Upper lobe of left lung (tissue), 4 donors: ENCODE results near the gene STAT4.
A peak's percentile ranks its signal among the peaks of the same experiment; 100 is the strongest.

Experiments used
- CTCF ChIP-seq, 6 experiments: fragments of 450-650 bp in 4 of 6; fragments of 200-600 bp in 2 of 6; sonication (generic) in 2 of 6; IDR thresholded peaks; one replicate each; pipeline ENCODE4 v1.5.1; 2016 to 2019; ENCODE audit warnings: antibody characterized with exemption in 6 of 6
- POLR2A ChIP-seq, 4 donors: fragments of 450-650 bp; IDR thresholded peaks; one replicate each; pipeline ENCODE4 v1.5.1; 2016 to 2017; ENCODE audit warnings: antibody characterized with exemption in 4 of 4, mild to moderate bottlenecking in 2 of 4
- POLR2AphosphoS5 ChIP-seq, 2 donors: sonication (generic); formaldehyde crosslinking; IDR thresholded peaks; one replicate each; pipeline ENCODE4 v1.5.1; 2017; ENCODE audit warnings: antibody characterized with exemption in 2 of 2

GRCh38 chr2:191165176-191165643 is 14.4 kb upstream of the STAT4 start:
- TF ChIP-seq CTCF (IDR thresholded peaks at IDR 0.05) (peak; percentile 27 to 70 (median 54)), POLR2A (IDR thresholded peaks at IDR 0.05) (no peak), POLR2AphosphoS5 (IDR thresholded peaks at IDR 0.05) (no peak)
